Amniotic epithelial cell (primary cell): ENCODE measurements around the gene ZC3H7B.
A peak's percentile ranks its signal among the peaks of the same experiment; 100 is the strongest.
"Not testable (repeated sequence)": the region's sequence is repeated elsewhere in the genome, so short reads cannot be mapped to it uniquely, and the experiment has no call there.

Experiments
- DNase-seq: peaks from one replicate; pipeline ENCODE4 v3.0.0-alpha.2; 2010; ENCODE audit warnings: low read depth

Gene ZC3H7B

GRCh38 chr22:41382610-41383009 lies 81.3 kb downstream of the ZC3H7B start:
- DNase-seq, result no peak

GRCh38 chr22:41383085-41383484 lies 81.8 kb downstream of the ZC3H7B start:
- no peak for DNase-seq

GRCh38 chr22:41384128-41384527 lies 82.8 kb downstream of the ZC3H7B start:
- no peak for DNase-seq

- DNase-seq, result no peak
These were observed 86.0 kb downstream of the ZC3H7B start for GRCh38 chr22:41387341-41387740.

- DNase-seq, result no peak
These were observed 92.7 kb downstream of the ZC3H7B start for GRCh38 chr22:41394012-41394356.

GRCh38 chr22:41395531-41396240 lies 94.4 kb downstream of the ZC3H7B start:
- no peak for DNase-seq

DNA sequence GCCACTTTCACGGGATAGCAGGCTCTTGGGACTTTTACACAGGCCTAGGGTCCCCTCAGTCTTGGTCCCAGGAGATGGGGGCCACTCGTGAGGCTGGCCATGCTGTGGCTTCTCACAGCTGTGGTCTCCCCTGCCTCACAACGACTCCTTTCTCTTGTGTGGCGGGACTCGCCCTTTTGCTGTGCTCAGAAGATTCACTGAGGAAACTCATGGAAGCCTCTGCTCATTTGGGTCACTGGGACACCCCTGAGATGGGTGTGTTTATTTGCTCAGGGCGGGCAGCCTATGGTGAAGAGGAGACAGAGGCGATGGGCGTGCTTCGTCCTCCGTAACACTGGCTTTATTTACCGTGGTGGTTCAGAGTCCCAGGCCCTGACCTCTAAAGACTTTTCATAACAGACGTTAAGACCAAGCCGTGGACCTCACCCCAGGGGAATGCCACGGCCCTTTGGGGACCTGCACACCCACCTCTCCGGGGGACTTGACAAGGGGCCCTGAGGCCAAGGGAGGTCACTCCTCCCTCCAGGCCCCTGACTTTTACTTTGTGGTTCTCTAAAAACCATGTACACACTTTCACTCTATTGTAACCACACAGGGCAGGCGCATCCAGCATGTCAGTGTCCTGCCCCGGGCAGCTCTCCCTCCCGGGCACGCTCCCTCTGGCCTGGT lies 96.0 kb downstream of the ZC3H7B start:
- DNase-seq, result no peak

DNA sequence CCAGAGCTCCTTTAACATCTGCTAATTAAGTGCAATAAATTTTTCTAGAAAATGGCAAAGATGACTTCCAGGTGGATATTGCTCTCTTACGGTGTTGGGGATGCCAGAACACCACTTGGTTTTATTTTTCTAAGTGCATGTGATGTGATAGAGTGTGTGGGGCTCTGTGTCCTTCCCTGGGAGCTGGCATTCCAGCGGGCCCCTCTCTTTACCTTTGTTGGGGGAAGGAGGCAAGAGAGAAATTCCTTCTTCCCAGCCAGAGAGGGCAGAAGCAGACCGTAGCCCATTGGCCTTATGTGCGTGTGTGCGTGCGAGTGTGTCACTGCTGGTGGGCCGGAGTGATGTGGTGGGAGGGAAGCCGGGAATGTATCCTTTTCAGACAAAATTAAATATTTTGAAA lies 97.6 kb downstream of the ZC3H7B start:
- DNase-seq, result no peak

DNA sequence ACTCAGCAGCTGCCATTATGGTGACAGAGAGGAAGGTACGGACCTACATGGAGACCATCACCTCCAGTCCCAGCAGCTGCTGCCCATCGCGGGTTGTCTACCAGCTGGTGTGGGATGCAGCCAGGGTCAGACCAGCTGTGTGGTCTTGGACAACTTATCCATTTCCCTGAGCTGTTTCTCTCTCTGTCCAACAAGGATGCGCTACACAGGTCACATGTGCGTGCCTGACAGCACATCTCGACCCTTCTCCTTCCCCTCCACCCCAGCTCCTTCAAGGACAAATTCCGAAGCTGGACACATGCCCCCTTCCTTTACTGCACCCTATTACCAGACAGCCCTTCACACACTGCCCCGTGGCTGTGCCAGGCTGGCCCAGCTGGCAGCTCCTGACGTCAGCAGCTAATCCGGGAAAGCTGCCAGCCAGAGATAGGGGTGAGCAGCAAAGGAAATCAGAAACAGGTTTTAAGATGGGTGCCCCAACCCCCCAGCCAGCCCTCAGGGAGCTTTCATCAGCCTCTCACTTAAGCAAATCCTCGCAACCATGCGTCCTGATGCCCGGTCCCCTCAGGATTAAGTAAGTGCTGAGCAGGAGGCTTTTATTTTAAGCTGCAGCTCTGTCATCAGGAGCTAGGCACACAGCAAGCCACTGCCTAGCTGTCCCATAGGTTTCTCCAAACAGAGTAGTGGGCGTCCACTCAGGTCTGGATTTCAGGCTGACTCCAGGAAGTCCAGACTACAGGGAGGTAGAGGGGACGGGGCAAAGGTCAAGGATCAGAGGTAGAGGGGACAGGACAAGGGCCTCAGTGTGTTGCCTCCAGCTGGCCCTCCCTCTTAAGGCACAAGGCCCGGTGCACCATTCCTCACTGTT lies 100.7 kb downstream of the ZC3H7B start:
- DNase-seq, result peak; percentile 61

GRCh38 chr22:41402851-41403250 lies 101.5 kb downstream of the ZC3H7B start:
- DNase-seq, result not testable (repeated sequence)

DNA sequence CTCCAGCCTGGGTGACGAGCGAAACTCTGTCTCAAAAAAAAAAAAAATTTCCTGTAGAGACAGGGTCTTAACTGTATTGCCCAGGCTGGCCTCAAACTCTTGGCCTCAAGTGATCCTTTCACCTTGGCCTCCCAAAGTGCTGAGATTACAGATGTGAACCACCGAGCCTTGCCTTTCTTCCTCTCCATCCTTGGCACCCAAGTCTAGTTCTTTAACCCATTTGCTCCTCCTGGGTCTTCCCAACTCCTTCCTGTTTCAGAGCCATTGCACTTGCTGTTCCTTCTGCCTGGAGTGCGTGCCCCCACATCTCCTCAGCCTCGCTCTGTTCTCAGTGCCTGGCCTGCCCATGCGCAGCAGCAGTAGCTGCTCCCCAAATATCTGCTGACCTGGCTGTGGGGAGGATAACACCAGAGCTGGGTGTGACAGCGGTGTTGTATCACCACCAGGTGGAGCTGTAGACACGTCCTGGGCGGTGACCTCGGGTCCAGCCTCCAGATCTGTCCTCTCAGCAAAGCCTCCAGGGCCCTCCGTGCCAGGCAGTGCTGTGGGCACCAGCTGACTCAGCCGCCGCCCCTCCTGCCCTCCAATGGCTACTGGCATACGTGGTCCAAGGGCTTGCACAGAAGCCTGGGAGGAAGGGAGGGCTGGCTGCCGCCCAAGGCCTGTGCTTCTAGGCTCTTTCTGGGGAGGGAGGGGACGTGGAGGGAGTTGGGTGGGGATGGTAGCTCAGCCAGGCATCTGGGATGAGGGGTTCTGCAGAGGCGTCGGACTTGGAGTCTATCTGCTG lies 102.4 kb downstream of the ZC3H7B start:
- DNase-seq, result peak; percentile 94

DNA sequence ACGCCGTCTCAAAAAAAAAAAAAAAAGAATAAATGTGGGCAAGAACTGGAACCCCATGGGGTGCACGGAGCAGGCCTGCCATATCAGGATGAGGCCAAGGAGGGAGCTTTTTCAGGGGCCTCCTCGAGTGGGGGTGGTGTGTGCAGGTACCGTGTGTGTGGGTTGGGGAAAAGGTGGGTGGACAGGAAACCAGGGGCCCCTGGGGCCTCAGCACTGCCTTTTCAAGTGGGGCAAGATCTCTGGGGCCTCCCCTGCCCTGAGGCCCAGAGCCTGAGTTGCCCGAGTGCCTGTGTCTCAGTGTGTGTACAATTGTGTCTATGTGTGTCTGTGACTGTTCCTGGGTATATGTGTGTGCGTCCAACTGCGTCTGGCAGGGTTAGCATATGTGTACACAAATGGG lies 104.3 kb downstream of the ZC3H7B start:
- no peak for DNase-seq

DNA sequence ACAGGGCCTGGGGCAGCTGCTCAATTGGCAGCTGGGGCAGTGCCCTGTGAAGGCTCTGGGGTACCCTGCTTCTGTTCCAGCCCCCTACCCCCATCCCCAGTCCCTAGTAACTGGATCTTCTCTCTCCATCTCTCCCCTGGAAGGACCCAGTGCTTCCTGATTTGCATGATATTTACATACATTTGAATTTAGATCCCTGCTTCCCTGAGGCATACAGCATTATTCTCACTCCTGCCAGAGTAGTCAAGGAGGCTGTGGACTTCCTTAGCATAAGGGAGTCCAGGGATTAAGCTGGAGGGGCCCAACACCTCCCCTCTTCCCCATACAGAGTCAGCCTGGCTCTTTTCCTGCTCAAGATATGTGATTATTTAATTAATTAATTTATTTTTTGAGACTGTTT lies 105.1 kb downstream of the ZC3H7B start:
- DNase-seq, result no peak

GRCh38 chr22:41407433-41407832 lies 106.1 kb downstream of the ZC3H7B start:
- DNase-seq, result no peak

- no peak for DNase-seq
These were observed 107.3 kb downstream of the ZC3H7B start for GRCh38 chr22:41408665-41409064.
